Cardiac septum (tissue), 1 donor: ENCODE results near the gene ZNF331. TPM values are rescaled to one million over a fixed set of nuclear protein-coding genes. Genes with fewer than 3 reads are reported as not detected.
A peak's percentile ranks its signal among the peaks of the same experiment; 100 is the strongest.

Experiments
- DNase-seq: peaks from one replicate; pipeline ENCODE4 v3.0.0-alpha.2; 2020; ENCODE audit warnings: low spot score
- intact Hi-C: fragments of 100-400 bp; cut with DNase I; formaldehyde crosslinking; loops from one replicate; pipeline ENCODE4 v1.14.0; 2022
- total RNA-seq: library from RNA; stranded (reverse); fragmentation: NEBNext Ultra II Directional; extraction: Animal tissue kit (Norgen Biotek cat#: 25700); gene quantifications from one replicate; pipeline ENCODE4 v1.2.1, GENCODE V29; 2021
- donor health status: DM: no; HTN: no; CAD: no.

ZNF331 gene
- total RNA-seq, 1 donor from 2014 or later: 9.8 TPM

- no peak for DNase-seq
- intact Hi-C loops: no loop called here
Measured at GRCh38 chr19:53518716-53519115, 19.2 kb upstream of the ZNF331 start.

- intact Hi-C loops: no loop called here
- DNase-seq: no peak
Measured at GRCh38 chr19:53519446-53519845, 18.5 kb upstream of the ZNF331 start.

GRCh38 chr19:53520163-53520546 is 17.8 kb upstream of the ZNF331 start:
- DNase-seq: no peak
- intact Hi-C loops: loop anchor here (5.0 kb wide), 1 partner anchor 53 kb away; the partner anchor contains the start of gene ZNF813

- DNase-seq: peak; percentile 96
- intact Hi-C loops: loop anchor here (5.0 kb wide), 1 partner anchor 53 kb away; the partner anchor contains the start of gene ZNF813
Measured at GRCh38 chr19:53520547-53521372, 17.2 kb upstream of the ZNF331 start.

- DNase-seq: no peak
- intact Hi-C loops: loop anchor here (5.0 kb wide), 1 partner anchor 54 kb away; the partner anchor contains the start of gene ZNF813
Measured at GRCh38 chr19:53521373-53522202, 16.4 kb upstream of the ZNF331 start.

- intact Hi-C loops: no loop called here
- no peak for DNase-seq
Measured at GRCh38 chr19:53525922-53526321, 12.0 kb upstream of the ZNF331 start.

- intact Hi-C loops: no loop called here
- no peak for DNase-seq
Measured at GRCh38 chr19:53530622-53531021, 7.3 kb upstream of the ZNF331 start.

GRCh38 chr19:53531457-53531856 is 6.5 kb upstream of the ZNF331 start:
- intact Hi-C loops: no loop called here
- DNase-seq: no peak

- no peak for DNase-seq
Measured at GRCh38 chr19:53532362-53532761, 5.6 kb upstream of the ZNF331 start.

GRCh38 chr19:53536225-53536548 is 1.8 kb upstream of the ZNF331 start:
- no peak for DNase-seq
- intact Hi-C loops: no loop called here

More at GRCh38 chr19:53532362-53532761, 5.6 kb upstream of the ZNF331 start:
- intact Hi-C loops: no loop called here

- intact Hi-C loops: no loop called here
- no peak for DNase-seq
Measured at GRCh38 chr19:53537121-53537520, 824 bp upstream of the ZNF331 start.

GRCh38 chr19:53538378-53539109 is 599 bp downstream of the ZNF331 start:
- intact Hi-C loops: no loop called here

GRCh38 chr19:53540091-53540490 is 2.1 kb downstream of the ZNF331 start:
- no peak for DNase-seq
- intact Hi-C loops: no loop called here

More at GRCh38 chr19:53538378-53539109, 599 bp downstream of the ZNF331 start:
- DNase-seq: no peak

- DNase-seq: no peak
- intact Hi-C loops: no loop called here
Measured at GRCh38 chr19:53541971-53542370, 4.0 kb downstream of the ZNF331 start.

GRCh38 chr19:53545271-53546065 is 7.5 kb downstream of the ZNF331 start:
- DNase-seq: no peak

GRCh38 chr19:53546758-53547513 is 9.0 kb downstream of the ZNF331 start:
- intact Hi-C loops: no loop called here
- no peak for DNase-seq

More at GRCh38 chr19:53545271-53546065, 7.5 kb downstream of the ZNF331 start:
- intact Hi-C loops: no loop called here

- DNase-seq: no peak
- intact Hi-C loops: no loop called here
Measured at GRCh38 chr19:53549340-53549739, 11.4 kb downstream of the ZNF331 start.

GRCh38 chr19:53552001-53552721 is 14.2 kb downstream of the ZNF331 start:
- DNase-seq: no peak
- intact Hi-C loops: no loop called here
